ENCODE results near the gene ZNF532. TPM values are rescaled to one million over a fixed set of nuclear protein-coding genes. Genes with fewer than 3 reads are reported as not detected.

Gene ZNF532
- total RNA-seq, 1 experiment from 2014 or later: 21.1 TPM

- H3K27me3 ChIP-seq (ENCODE audit: insufficient read depth, low read depth): no peaks in the 10 kb centered on the region
- H3K4me3 ChIP-seq: no peak overlapping the region
- no peak for DNase-seq
- H3K9me3 ChIP-seq (ENCODE audit: insufficient read depth, low read depth): no peaks in the 10 kb centered on the region
- no peak overlapping the region for H3K4me2 ChIP-seq
- no peaks in the 10 kb centered on the region for H3K9me2 ChIP-seq (ENCODE audit: insufficient read depth)
- no peaks in the 10 kb centered on the region for H3K79me2 ChIP-seq (ENCODE audit: low read depth)
- H3K27ac ChIP-seq: no peak overlapping the region
- ChIA-PET POLR2A (ENCODE audit: unreplicated experiment) (no interaction called here), CTCF (no interaction called here)
- H3K36me3 ChIP-seq (ENCODE audit: low read depth): no peaks in the 10 kb centered on the region
- H2AFZ ChIP-seq: no peak overlapping the region
- no peaks in the 10 kb centered on the region; the same call in 1 of the 2 replicates for H3K4me1 ChIP-seq (replicated peaks; ENCODE audit: insufficient read depth)
- H4K20me1 ChIP-seq (ENCODE audit: insufficient read depth): no peaks in the 10 kb centered on the region
- BruUV-seq (replicated peaks): no TSS peak
- intact Hi-C loops (cut with micrococcal nuclease; ENCODE audit: unreplicated experiment): no loop called here
- no peaks in the 10 kb centered on the region for H3F3A ChIP-seq (ENCODE audit: insufficient read depth, low read depth)
- no peak for TF ChIP-seq EZH2 (IDR thresholded peaks at IDR 0.05; ENCODE audit: low read depth)
- TF ChIP-seq, protein P1, sequence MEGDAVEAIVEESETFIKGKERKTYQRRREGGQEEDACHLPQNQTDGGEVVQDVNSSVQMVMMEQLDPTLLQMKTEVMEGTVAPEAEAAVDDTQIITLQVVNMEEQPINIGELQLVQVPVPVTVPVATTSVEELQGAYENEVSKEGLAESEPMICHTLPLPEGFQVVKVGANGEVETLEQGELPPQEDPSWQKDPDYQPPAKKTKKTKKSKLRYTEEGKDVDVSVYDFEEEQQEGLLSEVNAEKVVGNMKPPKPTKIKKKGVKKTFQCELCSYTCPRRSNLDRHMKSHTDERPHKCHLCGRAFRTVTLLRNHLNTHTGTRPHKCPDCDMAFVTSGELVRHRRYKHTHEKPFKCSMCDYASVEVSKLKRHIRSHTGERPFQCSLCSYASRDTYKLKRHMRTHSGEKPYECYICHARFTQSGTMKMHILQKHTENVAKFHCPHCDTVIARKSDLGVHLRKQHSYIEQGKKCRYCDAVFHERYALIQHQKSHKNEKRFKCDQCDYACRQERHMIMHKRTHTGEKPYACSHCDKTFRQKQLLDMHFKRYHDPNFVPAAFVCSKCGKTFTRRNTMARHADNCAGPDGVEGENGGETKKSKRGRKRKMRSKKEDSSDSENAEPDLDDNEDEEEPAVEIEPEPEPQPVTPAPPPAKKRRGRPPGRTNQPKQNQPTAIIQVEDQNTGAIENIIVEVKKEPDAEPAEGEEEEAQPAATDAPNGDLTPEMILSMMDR (conservative IDR thresholded peaks at IDR 0.05): no peak
Observed at GRCh38 chr18:58998401-58999203, 133.9 kb downstream of the ZNF532 start.

GRCh38 chr18:59001166-59001565 is 136.5 kb downstream of the ZNF532 start:
- no TSS peak for BruUV-seq (replicated peaks)
- CTCF ChIA-PET: no interaction called here
- no peak for DNase-seq

GRCh38 chr18:59001721-59002120 is 137.0 kb downstream of the ZNF532 start:
- no peaks in the 10 kb centered on the region for H3F3A ChIP-seq (ENCODE audit: insufficient read depth, low read depth)
- H3K27ac ChIP-seq: no peak overlapping the region
- ChIA-PET CTCF (no interaction called here), POLR2A (ENCODE audit: unreplicated experiment) (no interaction called here)
- TF ChIP-seq, protein P1 (conservative IDR thresholded peaks at IDR 0.05): no peak
- no TSS peak for BruUV-seq (replicated peaks)
- H3K79me2 ChIP-seq (ENCODE audit: low read depth): no peaks in the 10 kb centered on the region
- no peak overlapping the region for H2AFZ ChIP-seq
- H3K4me3 ChIP-seq: no peak overlapping the region
- no peaks in the 10 kb centered on the region for H3K9me2 ChIP-seq (ENCODE audit: insufficient read depth)
- H3K4me1 ChIP-seq (replicated peaks; ENCODE audit: insufficient read depth): peaks cover 4% of the 10 kb centered on the region; the same call in 1 of the 2 replicates
- intact Hi-C loops (cut with micrococcal nuclease; ENCODE audit: unreplicated experiment): no loop called here
- DNase-seq: no peak
- no peaks in the 10 kb centered on the region for H3K36me3 ChIP-seq (ENCODE audit: low read depth)
- no peak overlapping the region for H3K4me2 ChIP-seq
- H3K27me3 ChIP-seq (ENCODE audit: insufficient read depth, low read depth): no peaks in the 10 kb centered on the region
- H4K20me1 ChIP-seq (ENCODE audit: insufficient read depth): no peaks in the 10 kb centered on the region
- H3K9me3 ChIP-seq (ENCODE audit: insufficient read depth, low read depth): no peaks in the 10 kb centered on the region

More at GRCh38 chr18:59001166-59001565, 136.5 kb downstream of the ZNF532 start:
- H3K36me3 ChIP-seq (ENCODE audit: low read depth): no peaks in the 10 kb centered on the region
- H3K9me2 ChIP-seq (ENCODE audit: insufficient read depth): no peaks in the 10 kb centered on the region
- peaks cover 4% of the 10 kb centered on the region; the same call in 1 of the 2 replicates for H3K4me1 ChIP-seq (replicated peaks; ENCODE audit: insufficient read depth)
- no peak for TF ChIP-seq EZH2 (IDR thresholded peaks at IDR 0.05; ENCODE audit: low read depth)
- TF ChIP-seq, protein P1 (conservative IDR thresholded peaks at IDR 0.05): no peak
- no peak overlapping the region for H3K27ac ChIP-seq
- H3K4me3 ChIP-seq: no peak overlapping the region
- no peaks in the 10 kb centered on the region for H3K27me3 ChIP-seq (ENCODE audit: insufficient read depth, low read depth)
- POLR2A ChIA-PET (ENCODE audit: unreplicated experiment): no interaction called here
- H3K9me3 ChIP-seq (ENCODE audit: insufficient read depth, low read depth): no peaks in the 10 kb centered on the region
- no peaks in the 10 kb centered on the region for H4K20me1 ChIP-seq (ENCODE audit: insufficient read depth)
- no peaks in the 10 kb centered on the region for H3F3A ChIP-seq (ENCODE audit: insufficient read depth, low read depth)
- H3K4me2 ChIP-seq: no peak overlapping the region
- intact Hi-C loops (cut with micrococcal nuclease; ENCODE audit: unreplicated experiment): no loop called here
- no peaks in the 10 kb centered on the region for H3K79me2 ChIP-seq (ENCODE audit: low read depth)
- H2AFZ ChIP-seq: no peak overlapping the region
